ENCODE data around the gene TMEM132D.
"Not testable (repeated sequence)": the region's sequence is repeated elsewhere in the genome, so short reads cannot be mapped to it uniquely, and the experiment has no call there.

TMEM132D gene

DNA sequence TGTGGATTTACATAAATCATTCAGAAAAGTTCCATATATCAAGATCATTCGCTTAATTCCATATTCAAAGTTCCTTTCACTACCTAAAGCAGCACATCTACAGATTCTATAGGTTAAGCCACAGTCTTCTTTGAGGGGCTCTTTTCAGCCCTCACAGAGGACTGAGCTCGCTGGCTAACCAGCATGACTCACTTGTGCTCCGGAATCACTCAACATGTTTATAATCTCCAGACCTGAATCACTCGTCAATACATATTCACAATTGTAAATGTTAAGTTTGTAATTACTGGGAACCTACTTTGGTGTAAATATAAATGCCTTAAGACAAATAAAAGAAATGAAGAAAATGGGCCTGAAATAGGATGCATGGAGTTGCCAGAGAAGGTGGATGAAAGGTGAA is 315.7 kb downstream of the TMEM132D start:
- DNase-seq (ENCODE audit: low spot score), result no peak

DNA sequence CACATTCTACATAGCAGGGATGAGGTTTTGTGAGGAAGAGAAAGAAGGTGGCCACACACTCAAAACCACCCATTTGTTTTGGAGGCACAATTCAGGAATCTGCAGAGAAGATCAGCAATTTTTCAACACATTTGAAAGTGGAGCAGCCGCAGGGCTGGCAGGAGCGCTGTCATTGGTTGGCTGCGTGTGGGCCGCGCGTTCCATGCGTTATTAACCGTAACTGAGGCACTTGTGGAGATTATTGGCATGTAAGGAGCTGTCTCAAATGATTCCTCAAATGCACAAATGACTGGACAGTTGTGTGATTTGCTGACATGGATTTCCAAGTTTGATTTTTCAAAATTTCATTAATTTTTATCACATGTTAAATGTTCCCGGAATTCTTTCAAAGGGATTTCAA is 318.5 kb downstream of the TMEM132D start:
- no peak for DNase-seq (ENCODE audit: low spot score)

DNA sequence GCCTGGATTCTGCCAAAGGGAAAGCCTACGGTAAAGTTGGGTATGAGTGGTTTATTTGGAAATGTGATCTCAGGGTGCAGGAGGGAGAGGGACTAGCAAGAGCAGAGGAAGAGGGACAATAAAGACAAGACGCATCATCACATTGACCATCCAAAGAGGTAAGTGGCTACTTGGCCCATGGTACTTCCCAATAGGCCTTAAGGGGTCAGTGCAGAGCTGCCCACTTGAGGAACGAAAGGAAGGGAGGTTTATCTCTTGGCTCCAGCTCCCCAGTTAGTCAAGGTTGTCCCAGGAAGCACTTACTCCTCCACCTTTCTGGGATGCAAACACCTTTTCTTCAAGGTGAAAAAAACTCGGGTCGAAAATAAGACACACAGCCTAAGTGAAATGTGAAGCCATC is 323.9 kb downstream of the TMEM132D start:
- DNase-seq (ENCODE audit: low spot score), result no peak

DNA sequence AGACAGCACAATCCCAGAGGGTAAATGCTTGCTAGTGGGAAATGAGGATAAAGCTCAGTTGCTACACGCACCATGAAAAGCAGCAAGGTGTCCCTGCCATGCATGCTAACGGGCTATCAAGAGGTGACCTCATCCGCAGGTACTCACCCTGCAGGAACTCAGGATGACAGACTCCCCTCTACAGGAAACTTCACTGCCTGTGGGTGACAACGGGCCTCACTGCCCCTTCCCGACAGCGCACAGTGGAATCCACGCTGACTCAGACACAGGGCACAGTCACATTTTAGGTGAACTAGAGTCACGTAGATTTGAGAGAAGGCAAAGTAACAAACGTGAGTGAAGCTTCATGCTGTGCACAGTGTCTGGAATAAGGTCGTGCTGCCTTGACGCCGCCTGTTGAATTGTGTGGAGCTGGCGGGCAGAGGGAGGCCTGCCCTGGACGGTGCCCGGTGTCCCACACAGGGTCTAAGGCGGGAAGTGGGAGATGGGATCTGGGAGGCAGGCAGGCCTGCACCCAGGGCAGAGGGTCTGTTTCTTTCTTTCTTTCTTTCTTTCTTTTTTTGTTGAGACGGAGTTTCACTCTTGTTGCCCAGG is 331.8 kb downstream of the TMEM132D start:
- no peak for DNase-seq (ENCODE audit: low spot score)

DNA sequence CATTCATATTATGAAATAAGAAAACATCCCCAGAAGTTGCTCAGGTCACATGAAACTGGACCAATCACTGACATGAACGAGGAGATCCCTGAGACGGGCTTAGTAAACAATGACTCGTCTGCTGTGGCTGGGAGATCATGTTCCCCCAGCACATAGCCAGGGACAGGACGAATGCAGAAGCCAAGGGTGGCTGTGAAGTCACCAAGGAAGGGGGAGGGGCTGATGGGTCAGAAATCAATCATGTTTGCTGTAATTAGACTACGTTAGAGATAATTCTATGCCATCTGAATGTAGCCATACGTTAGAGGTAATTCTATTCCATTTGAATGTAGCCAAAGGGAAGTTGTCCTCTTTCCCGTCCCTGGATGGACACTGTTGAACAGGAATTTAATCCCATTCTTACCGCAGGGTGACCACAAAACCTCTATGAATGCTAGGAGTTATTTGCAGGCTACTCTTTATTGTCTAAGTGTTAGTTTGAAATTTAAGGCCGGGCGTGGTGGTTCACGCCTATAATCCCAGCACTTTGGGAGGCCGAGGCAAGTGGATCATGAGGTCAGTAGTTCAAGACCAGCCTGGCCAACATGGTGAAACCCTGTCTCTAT is 332.9 kb downstream of the TMEM132D start:
- no peak for DNase-seq (ENCODE audit: low spot score)

DNA sequence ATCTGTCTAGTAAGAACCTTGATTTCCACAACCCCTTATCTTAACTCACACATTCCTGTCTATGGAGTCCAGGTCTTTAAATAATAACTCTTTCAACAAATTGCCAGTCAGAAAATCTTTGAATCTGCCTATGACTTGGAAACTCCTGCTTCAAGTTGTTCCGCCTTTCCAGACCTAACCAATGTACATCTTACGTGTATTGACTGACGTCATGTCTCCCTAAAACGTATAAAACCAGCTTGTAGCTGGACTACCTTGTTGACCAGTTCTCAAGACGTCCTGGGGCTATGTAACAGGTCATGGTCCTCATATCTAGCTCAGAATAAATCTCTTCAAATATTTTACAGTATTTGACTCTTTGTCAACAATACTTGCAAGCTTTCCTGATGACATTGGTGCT is 337.0 kb downstream of the TMEM132D start:
- no peak for DNase-seq (ENCODE audit: low spot score)

DNA sequence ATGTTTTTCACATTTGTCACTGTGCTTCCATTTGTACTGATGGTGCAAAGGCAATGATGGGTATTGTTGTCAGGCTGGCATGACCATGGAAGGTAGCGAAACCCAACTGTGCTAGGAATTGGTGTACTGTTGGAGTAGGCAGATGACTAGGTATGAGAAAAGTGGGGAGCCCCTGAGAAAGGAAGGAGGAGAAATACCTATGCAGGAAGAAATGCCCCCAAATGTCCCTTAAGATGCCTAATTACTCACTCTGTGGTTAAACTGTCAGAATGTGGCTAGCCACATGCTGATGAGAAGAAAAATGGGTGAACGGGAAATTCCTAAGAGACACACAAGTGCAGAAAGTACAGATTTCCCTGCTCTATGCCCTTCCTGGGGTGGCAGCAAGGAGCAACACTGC is 339.1 kb downstream of the TMEM132D start:
- no peak for DNase-seq (ENCODE audit: low spot score)

DNA sequence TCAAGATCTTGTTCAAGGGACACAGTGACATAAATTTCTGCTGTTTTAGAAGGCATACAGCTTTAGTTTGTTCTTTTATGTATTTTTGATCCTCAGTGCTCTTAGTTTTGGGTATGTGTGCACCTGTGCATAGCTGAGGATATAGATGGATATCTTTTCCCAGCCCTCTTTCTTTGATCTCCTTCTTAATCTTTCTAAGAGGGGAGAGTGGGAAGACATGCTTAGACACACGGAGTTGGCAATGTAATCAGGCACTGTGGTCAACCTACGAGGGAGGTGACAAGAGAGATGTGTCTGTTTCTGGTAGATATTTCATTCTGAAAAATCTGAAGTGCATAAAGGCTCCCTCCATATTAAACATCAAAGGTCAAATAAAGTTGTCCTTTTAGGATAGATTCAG is 340.6 kb downstream of the TMEM132D start:
- DNase-seq (ENCODE audit: low spot score), result no peak

DNA sequence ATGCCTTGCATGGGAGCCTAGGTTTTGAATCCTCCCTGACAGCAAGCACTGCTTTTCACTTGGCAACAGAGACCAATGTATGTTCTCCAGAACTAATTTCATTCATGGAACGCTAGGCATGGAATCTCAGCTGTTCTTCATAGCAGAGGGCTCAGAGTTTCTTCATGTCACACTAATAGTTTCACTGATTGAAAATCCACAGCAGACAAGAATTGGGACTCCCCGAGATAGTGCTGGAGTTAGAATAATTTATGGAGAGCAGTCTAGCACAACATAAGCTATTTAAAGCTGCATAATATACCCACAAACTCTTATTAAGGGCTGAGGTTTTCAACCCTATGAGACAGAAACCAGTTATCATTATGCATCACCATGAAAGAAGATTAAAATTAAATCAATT is 342.5 kb downstream of the TMEM132D start:
- DNase-seq (ENCODE audit: low spot score), result no peak

DNA sequence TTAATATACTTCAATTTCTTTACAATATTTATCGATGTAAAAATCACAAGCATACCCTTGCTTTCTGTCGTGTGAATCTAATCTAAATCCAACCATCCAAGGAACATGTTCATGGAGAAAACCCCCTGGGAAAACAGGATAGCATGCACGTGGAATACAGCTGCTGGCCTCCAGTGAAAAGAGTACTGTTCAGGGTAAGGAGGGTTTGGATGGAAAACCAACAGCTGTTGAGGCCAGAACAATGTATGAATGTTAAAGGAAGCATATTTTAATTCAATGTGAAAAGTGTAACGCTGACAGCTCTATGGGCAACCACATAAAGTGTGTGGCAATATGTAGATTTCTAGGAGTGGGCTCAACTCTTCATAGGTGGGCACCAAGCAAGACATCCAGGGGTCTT is 344.0 kb downstream of the TMEM132D start:
- no peak for DNase-seq (ENCODE audit: low spot score)

DNA sequence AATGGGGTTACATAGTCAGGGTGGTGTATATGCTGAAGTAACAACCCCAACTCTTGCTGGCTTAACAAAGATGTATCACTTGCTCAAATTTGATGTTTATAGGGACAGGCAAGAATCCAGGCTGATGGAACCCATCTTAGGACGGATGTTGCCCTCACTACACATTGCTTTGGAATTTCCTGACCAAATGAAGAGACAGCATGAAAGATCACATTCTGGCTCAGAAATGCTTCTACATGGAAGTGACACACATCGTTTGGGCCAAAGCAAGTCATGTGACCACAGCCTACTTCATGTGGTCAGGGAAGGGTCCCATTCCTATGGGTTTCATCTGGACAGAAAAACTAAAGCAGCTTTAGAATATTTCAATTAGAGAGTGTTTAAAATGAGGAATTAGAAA is 345.8 kb downstream of the TMEM132D start:
- DNase-seq (ENCODE audit: low spot score), result no peak

DNA sequence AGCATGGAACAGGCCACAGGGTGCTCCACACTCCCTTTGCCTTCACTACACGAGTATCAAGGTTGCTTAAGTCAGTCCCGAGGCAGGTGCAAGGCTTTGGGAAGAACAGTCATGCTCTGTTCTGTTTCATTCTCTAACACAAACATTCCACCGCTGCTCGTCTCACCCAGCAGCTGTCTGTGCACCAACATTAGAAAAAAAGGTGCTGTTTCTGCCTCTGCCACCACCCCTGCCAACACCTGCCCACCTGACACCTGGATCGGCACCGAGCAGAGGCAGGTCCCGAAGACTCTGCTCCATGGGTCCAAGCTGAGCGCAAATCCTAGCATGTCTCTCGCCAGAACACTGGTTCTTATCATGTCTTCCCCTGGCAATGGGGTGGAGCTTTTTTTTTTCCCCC is 347.7 kb downstream of the TMEM132D start:
- no peak for DNase-seq (ENCODE audit: low spot score)

DNA sequence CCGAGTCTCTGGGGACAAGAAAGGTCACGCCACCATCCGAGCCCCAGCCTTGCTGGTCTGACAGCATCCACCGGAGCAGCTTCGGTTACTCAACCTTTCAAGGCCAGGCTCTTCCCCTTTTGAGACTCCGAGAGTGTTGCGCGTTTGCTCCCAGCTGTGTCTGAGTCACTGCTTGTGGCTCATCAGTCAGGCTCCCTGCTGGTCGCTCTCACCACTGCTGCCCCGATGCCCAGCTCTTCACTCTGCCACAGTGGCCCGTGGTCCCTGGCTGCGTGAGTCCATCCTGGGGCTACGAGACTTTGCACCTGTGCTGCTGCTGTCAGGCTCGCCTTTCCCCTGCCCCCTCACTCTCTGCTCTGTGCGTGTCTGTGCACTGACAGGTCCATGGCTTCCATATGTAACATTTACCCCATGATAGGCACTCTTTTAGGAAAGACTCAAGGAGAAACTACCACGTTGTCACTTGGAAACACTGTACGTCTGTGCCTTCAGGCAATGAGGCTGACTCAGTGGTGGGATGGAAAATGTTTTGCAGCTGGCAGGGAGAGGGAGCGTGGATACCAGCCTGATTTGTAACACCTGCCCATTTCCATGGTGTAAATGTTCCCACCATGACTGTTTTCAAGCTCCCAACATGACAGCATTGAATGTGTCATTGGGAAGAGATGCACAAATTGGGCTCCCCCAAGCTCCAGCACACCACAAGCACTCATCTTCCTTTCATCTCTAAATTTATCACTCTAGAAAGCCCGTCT is 350.7 kb downstream of the TMEM132D start:
- DNase-seq (ENCODE audit: low spot score), result no peak

DNA sequence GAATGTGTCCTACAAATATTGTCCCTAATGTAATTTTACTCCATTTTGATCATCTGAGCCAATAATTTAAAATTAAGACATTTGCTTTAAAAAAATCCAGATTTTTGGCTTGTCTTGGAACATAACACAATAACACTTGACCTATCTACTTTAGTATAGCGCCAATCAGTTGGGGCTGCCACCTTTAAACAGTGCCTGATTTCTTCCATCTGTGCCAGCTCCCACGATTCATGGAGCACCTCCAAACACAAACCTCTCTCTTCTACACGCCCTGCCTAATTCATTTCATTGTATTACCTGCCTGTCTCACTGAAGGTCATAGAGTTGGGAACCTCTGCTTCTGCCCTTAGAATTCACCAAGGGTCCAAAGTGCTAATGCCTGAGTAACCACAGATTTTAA is 352.4 kb downstream of the TMEM132D start:
- DNase-seq (ENCODE audit: low spot score), result no peak

DNA sequence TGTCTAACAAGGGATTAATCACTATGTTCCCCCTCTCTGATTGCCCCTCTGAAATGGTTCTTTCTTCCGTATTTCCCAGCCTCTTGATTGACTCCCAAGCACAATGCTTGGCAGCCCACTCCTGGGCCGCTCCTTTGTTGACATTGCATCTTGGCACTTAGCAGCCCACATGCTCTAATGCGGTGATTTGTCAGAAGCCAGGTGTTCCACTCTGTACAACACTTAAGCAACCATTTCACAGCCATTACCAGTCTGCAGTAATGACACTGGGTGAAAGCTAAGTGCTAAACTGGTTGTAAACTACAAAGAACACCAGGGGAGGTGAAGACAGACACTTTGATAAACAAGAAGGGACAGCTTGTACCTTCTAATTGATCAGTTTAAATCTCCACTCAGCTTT is 353.5 kb downstream of the TMEM132D start:
- no peak for DNase-seq (ENCODE audit: low spot score)

DNA sequence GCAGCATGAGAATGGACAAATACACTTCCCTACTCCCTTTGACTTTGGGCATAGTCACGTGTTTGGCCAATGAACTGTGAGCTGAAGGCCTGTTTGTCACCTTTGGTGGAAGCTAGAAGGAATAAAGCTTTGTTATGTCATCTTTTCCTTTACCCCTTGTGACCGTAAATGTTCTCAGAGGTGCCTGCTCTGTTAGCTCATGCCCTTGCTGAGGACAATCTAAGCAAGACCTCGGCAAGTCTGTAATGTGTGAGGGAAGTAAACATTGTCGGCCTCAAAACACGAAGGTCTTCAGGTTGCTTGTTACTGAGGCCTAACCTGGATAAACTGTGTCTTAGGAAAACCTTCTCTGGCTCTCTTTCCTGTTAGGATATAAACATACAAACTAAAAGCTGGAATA is 354.2 kb downstream of the TMEM132D start:
- DNase-seq (ENCODE audit: low spot score), result no peak

DNA sequence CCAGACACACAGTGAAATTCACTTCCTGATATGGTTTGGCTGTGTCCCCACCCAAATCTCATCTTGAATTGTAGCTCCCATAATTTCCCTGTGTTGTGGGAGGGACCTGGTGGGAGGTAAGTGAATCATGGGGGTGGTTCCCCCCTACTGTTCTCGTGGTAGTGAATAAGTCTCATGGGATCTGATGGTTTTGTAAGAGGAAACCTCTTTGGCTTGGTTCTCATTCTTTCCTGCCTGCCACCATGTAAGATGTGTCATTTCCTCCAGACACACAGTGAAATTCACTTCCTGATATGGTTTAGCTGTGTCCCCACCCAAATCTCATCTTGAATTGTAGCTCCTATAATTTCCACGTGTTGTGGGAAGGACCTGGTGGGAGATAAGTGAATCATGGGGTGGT is 354.8 kb downstream of the TMEM132D start:
- not testable (repeated sequence) for DNase-seq (ENCODE audit: low spot score)

DNA sequence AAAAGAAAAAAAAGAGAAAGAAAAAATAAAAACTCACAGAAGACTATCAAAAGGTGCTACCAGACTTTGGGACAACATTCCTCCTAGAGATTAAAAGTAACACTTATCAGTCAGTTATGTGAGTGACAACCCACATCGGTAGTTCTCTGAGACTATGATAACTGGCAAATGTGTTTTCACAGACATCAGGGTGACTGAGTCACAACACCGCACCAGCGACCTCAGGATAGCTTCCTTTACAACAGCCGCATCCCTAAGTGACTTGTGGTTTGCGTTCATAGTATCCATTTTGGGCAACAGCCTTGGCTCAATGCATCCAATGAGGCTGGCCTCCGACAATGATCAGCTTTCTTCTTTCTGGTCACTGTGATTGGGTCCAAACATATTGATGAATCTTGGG is 359.1 kb downstream of the TMEM132D start:
- no peak for DNase-seq (ENCODE audit: low spot score)

DNA sequence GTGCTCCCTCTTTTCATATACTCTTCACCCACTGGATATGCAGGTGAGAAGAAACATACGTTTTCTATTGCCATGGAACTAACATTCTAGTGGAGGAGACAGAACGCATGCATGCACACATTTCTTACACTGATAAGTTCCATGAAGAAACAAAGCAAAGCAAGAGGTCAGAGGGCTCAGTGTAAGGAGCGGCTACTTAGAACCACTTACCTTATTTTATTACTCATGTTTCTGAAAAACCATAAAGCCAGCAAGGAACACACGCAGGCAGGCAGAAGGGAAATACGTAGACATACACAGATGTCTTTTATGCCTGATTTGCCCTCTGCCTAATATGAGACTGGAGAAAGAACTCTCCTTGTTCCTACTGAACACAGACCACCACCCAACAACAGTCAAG is 362.9 kb downstream of the TMEM132D start:
- DNase-seq (ENCODE audit: low spot score), result no peak

DNA sequence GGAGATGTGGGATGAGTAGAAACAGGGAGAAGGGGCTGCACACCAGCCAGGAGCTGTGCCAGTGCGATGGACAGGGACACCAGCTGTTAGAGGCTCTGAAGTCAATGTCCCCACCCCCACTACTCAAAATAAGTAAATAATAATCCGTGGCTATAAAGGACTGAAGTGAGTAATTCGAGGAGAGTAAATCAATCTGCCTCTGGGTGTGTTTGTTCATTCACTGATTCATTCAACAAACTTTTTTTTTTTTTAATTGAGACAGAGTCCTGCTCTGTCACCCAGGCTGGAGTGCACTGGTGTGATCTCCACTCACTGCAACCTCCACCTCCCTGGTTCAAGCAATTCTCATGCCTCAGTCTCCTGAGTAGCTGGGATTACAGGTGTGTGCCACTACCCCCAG is 363.6 kb downstream of the TMEM132D start:
- no peak for DNase-seq (ENCODE audit: low spot score)

DNA sequence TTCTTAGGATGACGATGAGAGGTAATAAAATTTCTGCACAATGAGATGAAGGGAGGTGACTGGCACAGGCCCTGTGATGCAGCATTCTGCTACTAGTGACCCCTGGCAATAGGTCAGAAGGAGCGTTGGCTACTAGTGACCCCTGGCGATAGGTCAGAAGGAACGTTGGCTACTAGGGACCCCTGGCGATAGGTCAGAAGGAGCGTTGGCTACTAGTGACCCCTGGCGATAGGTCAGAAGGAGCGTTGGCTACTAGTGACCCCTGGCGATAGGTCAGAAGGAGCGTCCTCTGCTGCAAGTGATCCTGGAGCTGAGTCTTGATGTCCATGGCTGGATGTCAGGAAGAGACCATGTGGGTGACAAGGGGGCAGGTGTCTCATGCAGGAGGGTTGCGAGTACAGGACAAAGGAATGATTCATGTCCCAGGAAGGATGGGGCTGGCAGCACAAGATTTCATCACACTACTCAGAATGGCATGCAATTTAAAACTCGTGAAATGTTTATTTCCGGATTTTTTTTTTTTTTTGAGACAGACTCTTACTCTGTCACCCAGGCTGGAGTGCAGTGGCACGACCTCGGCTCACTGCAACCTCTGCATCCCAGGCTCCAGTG is 365.0 kb downstream of the TMEM132D start:
- not testable (repeated sequence) for DNase-seq (ENCODE audit: low spot score)

DNA sequence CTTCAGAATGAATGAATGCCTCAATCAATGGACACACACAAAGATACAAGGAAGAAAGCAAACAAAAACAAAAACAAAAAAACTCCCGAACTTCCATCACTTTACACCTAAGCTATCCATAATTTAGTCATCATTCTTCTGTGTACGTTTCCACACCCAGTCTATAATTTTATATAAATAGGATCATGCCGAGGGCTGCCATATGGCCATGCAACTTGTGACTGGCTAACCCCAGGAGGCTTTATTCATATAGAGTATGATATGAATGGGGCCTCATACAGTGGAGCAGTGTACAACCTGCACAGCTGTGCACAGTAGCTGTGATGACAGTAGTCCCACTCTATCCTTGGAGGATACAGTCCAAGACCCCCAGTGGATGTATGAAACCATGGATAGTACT is 365.7 kb downstream of the TMEM132D start:
- no peak for DNase-seq (ENCODE audit: low spot score)
